Measurements from ENCODE around the gene PSMB2.

PSMB2 gene

GRCh38 chr1:35644204-35644603 is 2.9 kb upstream of the PSMB2 start:
- DNase-seq (ENCODE audit: insufficient read length, low spot score) (no peak), FAIRE-seq (no peak)

- DNase-seq (ENCODE audit: insufficient read length, low spot score) (no peak), FAIRE-seq (no peak)
Observed at GRCh38 chr1:35642471-35642955, 1.2 kb upstream of the PSMB2 start.

- DNase-seq (ENCODE audit: insufficient read length, low spot score) (no peak), FAIRE-seq (peak; percentile 54)
Observed at GRCh38 chr1:35640380-35641232, 720 bp downstream of the PSMB2 start.

- DNase-seq (ENCODE audit: insufficient read length, low spot score) (peak; percentile 22), FAIRE-seq (peak; percentile 70)
Observed at GRCh38 chr1:35637401-35637809, 3.9 kb downstream of the PSMB2 start.

GRCh38 chr1:35633547-35633946 is 7.8 kb downstream of the PSMB2 start:
- DNase-seq (ENCODE audit: insufficient read length, low spot score) (no peak), FAIRE-seq (no peak)

- no peak for FAIRE-seq
- no peak for DNase-seq (ENCODE audit: insufficient read length, low spot score)
Observed at GRCh38 chr1:35631396-35631795, 9.9 kb downstream of the PSMB2 start.

- FAIRE-seq, result no peak
- no peak for DNase-seq (ENCODE audit: insufficient read length, low spot score)
Observed at GRCh38 chr1:35629051-35629450, 12.3 kb downstream of the PSMB2 start.

GRCh38 chr1:35623832-35624231 is 17.5 kb downstream of the PSMB2 start:
- DNase-seq (ENCODE audit: insufficient read length, low spot score), result no peak
- FAIRE-seq, result no peak

- DNase-seq (ENCODE audit: insufficient read length, low spot score), result no peak
- FAIRE-seq, result no peak
Observed at GRCh38 chr1:35622510-35623178, 18.7 kb downstream of the PSMB2 start.

- FAIRE-seq (no peak), DNase-seq (ENCODE audit: insufficient read length, low spot score) (no peak)
Observed at GRCh38 chr1:35619237-35620121, 21.8 kb downstream of the PSMB2 start.

- DNase-seq (ENCODE audit: insufficient read length, low spot score), result no peak
- no peak for FAIRE-seq
Observed at GRCh38 chr1:35615440-35615839, 25.9 kb downstream of the PSMB2 start.

GRCh38 chr1:35611655-35612054 is 29.7 kb downstream of the PSMB2 start:
- DNase-seq (ENCODE audit: insufficient read length, low spot score), result no peak
- FAIRE-seq, result no peak

GRCh38 chr1:35605867-35606182 is 35.5 kb downstream of the PSMB2 start:
- DNase-seq (ENCODE audit: insufficient read length, low spot score) (no peak), FAIRE-seq (no peak)

- DNase-seq (ENCODE audit: insufficient read length, low spot score) (no peak), FAIRE-seq (no peak)
Observed at GRCh38 chr1:35605071-35605866, 36.1 kb downstream of the PSMB2 start.

- FAIRE-seq, result no peak
- DNase-seq (ENCODE audit: insufficient read length, low spot score), result no peak
Observed at GRCh38 chr1:35603941-35604340, 37.4 kb downstream of the PSMB2 start.

GRCh38 chr1:35603468-35603867 is 37.9 kb downstream of the PSMB2 start:
- no peak for FAIRE-seq
- DNase-seq (ENCODE audit: insufficient read length, low spot score), result no peak

GRCh38 chr1:35600593-35600992 is 40.7 kb downstream of the PSMB2 start:
- DNase-seq (ENCODE audit: insufficient read length, low spot score) (no peak), FAIRE-seq (no peak)

- no peak for FAIRE-seq
- no peak for DNase-seq (ENCODE audit: insufficient read length, low spot score)
Observed at GRCh38 chr1:35599411-35599810, 41.9 kb downstream of the PSMB2 start.

- no peak for FAIRE-seq
- no peak for DNase-seq (ENCODE audit: insufficient read length, low spot score)
Observed at GRCh38 chr1:35598895-35599294, 42.4 kb downstream of the PSMB2 start.

- no peak for FAIRE-seq
Observed at GRCh38 chr1:35597870-35598269, 43.5 kb downstream of the PSMB2 start.

More at GRCh38 chr1:35597870-35598269, 43.5 kb downstream of the PSMB2 start:
- no peak for DNase-seq (ENCODE audit: insufficient read length, low spot score)

All from GM19239 (cell line).